H1 (cell line): ENCODE measurements around the gene ADAM30. TPM values are rescaled to one million over a fixed set of nuclear protein-coding genes. Genes with fewer than 3 reads are reported as not detected.

Experiments used
- CTCF ChIA-PET: fragments of 300-600 bp; sonication (Branson Sonifier 250); formaldehyde crosslinking; loops from one replicate; lab custom pipeline; 2021; ENCODE audit not compliant: partially characterized antibody; lab: Charles Lee
- POLR2A ChIA-PET: fragments of 300-600 bp; sonication (Branson Sonifier 250); formaldehyde crosslinking; loops from one replicate; lab custom pipeline; 2021; ENCODE audit warnings: inconsistent platforms; ENCODE audit not compliant: partially characterized antibody; lab: Charles Lee
- DNase-seq, 2 experiments: peaks; one replicate each; pipeline versions ENCODE4 v3.0.0 to v3.0.0-alpha.2; 2010 to 2022; ENCODE audit warnings: low spot score in 2 of 2, low read depth in 1 of 2, mixed read lengths in 1 of 2
- FAIRE-seq: peaks from 2 replicates; lab custom pipeline; 2011; peaks lifted over from hg19 to GRCh38; lab: Jason Lieb, UNC
- H2AFZ ChIP-seq: 2 replicates; pipeline ENCODE4 v1.8.1; 2012; ENCODE audit warnings: low read length, inconsistent platforms
- H2AK5ac ChIP-seq: 2 replicates; pipeline ENCODE4 v1.6.1; 2013; ENCODE audit warnings: low read depth, low read length
- H2BK120ac ChIP-seq: replicated peaks from 2 replicates; pipeline ENCODE3; 2013; ENCODE audit warnings: low read depth, low read length, inconsistent platforms
- H2BK12ac ChIP-seq: 2 replicates; pipeline ENCODE4 v1.6.1; 2013; ENCODE audit warnings: low read depth, low read length
- H2BK15ac ChIP-seq: 2 replicates; pipeline ENCODE4 v1.6.1; 2013; ENCODE audit warnings: low read length
- H2BK20ac ChIP-seq: 2 replicates; pipeline ENCODE4 v1.6.1; 2013; ENCODE audit warnings: low read length
- H2BK5ac ChIP-seq: 2 replicates; pipeline ENCODE4 v1.6.1; 2013; ENCODE audit warnings: low read depth, low read length
- H3K14ac ChIP-seq: 2 replicates; pipeline ENCODE4 v1.6.1; 2013; ENCODE audit warnings: inconsistent platforms; ENCODE audit not compliant: insufficient read length
- H3K18ac ChIP-seq: 2 replicates; pipeline ENCODE4 v1.6.1; 2013; ENCODE audit warnings: low read length; ENCODE audit errors: extremely low read depth
- H3K23ac ChIP-seq: 2 replicates; pipeline ENCODE4 v1.6.1; 2013; ENCODE audit warnings: inconsistent platforms; ENCODE audit not compliant: insufficient read length
- H3K23me2 ChIP-seq: 2 replicates; pipeline ENCODE4 v1.6.1; 2013; ENCODE audit warnings: low read depth, low read length
- H3K27ac ChIP-seq: 2 replicates; pipeline ENCODE4 v1.6.1; 2011; ENCODE audit warnings: low read depth, low read length, inconsistent platforms
- H3K27me3 ChIP-seq, 4 experiments: replicated peaks in 1 of 4; 1 replicate in 1 of 4; 2 replicates in 3 of 4; pipeline versions ENCODE4 v1.6.1 to v1.8.1; 2011 to 2013; ENCODE audit warnings: low read length in 3 of 4, mild to moderate bottlenecking in 3 of 4, inconsistent platforms in 2 of 4, mixed read lengths in 2 of 4, moderate library complexity in 1 of 4; ENCODE audit not compliant: control insufficient read depth in 3 of 4, insufficient read depth in 3 of 4; ENCODE audit errors: extremely low read depth in 1 of 4
- H3K36me3 ChIP-seq, 4 experiments: 2 replicates each; pipeline versions ENCODE4 v1.6.1 to v1.8.1; 2011 to 2013; ENCODE audit warnings: mild to moderate bottlenecking in 4 of 4, low read length in 3 of 4, moderate library complexity in 2 of 4, control low read depth in 1 of 4, inconsistent platforms in 1 of 4; ENCODE audit not compliant: insufficient read depth in 4 of 4, control insufficient read depth in 2 of 4
- H3K4ac ChIP-seq: replicated peaks from 2 replicates; pipeline ENCODE3; 2013; ENCODE audit warnings: low read length, low read depth, mixed read lengths, inconsistent platforms; ENCODE audit not compliant: insufficient read length
- H3K4me1 ChIP-seq, 4 experiments: replicated peaks in 1 of 4; 1 replicate in 1 of 4; 2 replicates in 3 of 4; pipeline versions ENCODE4 v1.6.1 to v1.8.1; 2011 to 2013; ENCODE audit warnings: low read length in 3 of 4, inconsistent platforms in 2 of 4, mixed read lengths in 1 of 4; ENCODE audit not compliant: insufficient read depth in 4 of 4, control insufficient read depth in 3 of 4
- H3K4me2 ChIP-seq, 2 experiments: 2 replicates each; pipeline versions ENCODE4 v1.6.1 to v1.8.1; 2011 to 2013; ENCODE audit warnings: low read depth in 2 of 2, low read length in 2 of 2, control low read depth in 1 of 2, inconsistent platforms in 1 of 2, mild to moderate bottlenecking in 1 of 2; ENCODE audit not compliant: insufficient read depth in 1 of 2
- H3K4me3 ChIP-seq, 4 experiments: fragments of 200-600, 300-600 bp in 1 of 4; sonication (generic), shearing (Covaris generic), sonication (Bioruptor Twin) in 1 of 4; 2 replicates each; pipeline versions ENCODE4 v1.5.1 to v1.8.1; 2011 to 2016; ENCODE audit warnings: low read length in 4 of 4, low read depth in 3 of 4, control low read depth in 2 of 4, inconsistent platforms in 2 of 4, mild to moderate bottlenecking in 2 of 4, mixed read lengths in 1 of 4, moderate library complexity in 1 of 4; ENCODE audit not compliant: insufficient read depth in 2 of 4; ENCODE audit errors: extremely low read depth in 1 of 4
- H3K56ac ChIP-seq: replicated peaks from 2 replicates; pipeline ENCODE3; 2013; ENCODE audit warnings: low read depth, mild to moderate bottlenecking, mixed read lengths, low read length, inconsistent platforms; ENCODE audit not compliant: insufficient read length
- H3K79me1 ChIP-seq: 2 replicates; pipeline ENCODE4 v1.6.1; 2013; ENCODE audit warnings: low read depth, low read length, control low read depth
- H3K79me2 ChIP-seq, 2 experiments: 2 replicates each; pipeline versions ENCODE4 v1.6.1 to v1.8.1; 2012 to 2013; ENCODE audit warnings: low read length in 2 of 2, mild to moderate bottlenecking in 2 of 2, inconsistent platforms in 1 of 2; ENCODE audit not compliant: insufficient read depth in 2 of 2, control insufficient read depth in 1 of 2
- H3K9ac ChIP-seq, 4 experiments: replicated peaks in 1 of 4; 1 replicate in 1 of 4; 2 replicates in 3 of 4; pipeline versions ENCODE4 v1.6.1 to v1.8.1; 2011 to 2013; ENCODE audit warnings: low read depth in 3 of 4, low read length in 3 of 4, control low read depth in 2 of 4, mild to moderate bottlenecking in 2 of 4, moderate library complexity in 2 of 4, inconsistent platforms in 1 of 4; ENCODE audit errors: extremely low read depth in 1 of 4
- H3K9me3 ChIP-seq, 2 experiments: 2 replicates each; pipeline versions ENCODE4 v1.6.1 to v1.8.1; 2012 to 2013; ENCODE audit warnings: mild to moderate bottlenecking in 2 of 2, moderate library complexity in 2 of 2, control low read depth in 1 of 2, inconsistent platforms in 1 of 2, low read depth in 1 of 2, low read length in 1 of 2, mixed read lengths in 1 of 2; ENCODE audit not compliant: insufficient read depth in 2 of 2
- H4K20me1 ChIP-seq, 2 experiments: replicated peaks in 1 of 2; 2 replicates each; pipeline versions ENCODE3 to v1.8.1; 2011 to 2013; ENCODE audit warnings: inconsistent platforms in 2 of 2, low read length in 2 of 2, mild to moderate bottlenecking in 1 of 2; ENCODE audit not compliant: insufficient read depth in 2 of 2, control insufficient read depth in 1 of 2
- H4K5ac ChIP-seq: 2 replicates; pipeline ENCODE4 v1.6.1; 2013; ENCODE audit warnings: low read length, low read depth, mixed read lengths, inconsistent platforms; ENCODE audit not compliant: insufficient read length
- H4K8ac ChIP-seq: 2 replicates; pipeline ENCODE4 v1.8.0; 2013; ENCODE audit warnings: mild to moderate bottlenecking, moderate library complexity, low read length, inconsistent platforms; ENCODE audit not compliant: insufficient read depth; ENCODE audit errors: extremely low read depth
- H4K91ac ChIP-seq: replicated peaks from 2 replicates; pipeline ENCODE3; 2013; ENCODE audit warnings: low read length, mixed read lengths, inconsistent platforms; ENCODE audit not compliant: insufficient read length
- CEBPB ChIP-seq: IDR thresholded peaks from 2 replicates; pipeline ENCODE4 v1.6.1; 2012; ENCODE audit warnings: low read depth, low read length
- MAFK ChIP-seq: IDR thresholded peaks from 2 replicates; pipeline ENCODE4 v1.6.1; 2012; ENCODE audit warnings: low read depth, mild to moderate bottlenecking, improper control_type of control experiment, low read length
- POLR2AphosphoS5 ChIP-seq: IDR thresholded peaks from 2 replicates; pipeline ENCODE4 v1.6.1; 2011; ENCODE audit warnings: low read depth, low read length
- RBBP5 ChIP-seq: IDR thresholded peaks from 2 replicates; pipeline ENCODE4 v1.7.1; 2012; ENCODE audit warnings: low read depth, mild to moderate bottlenecking, inconsistent platforms, low read length, moderate library complexity, borderline replicate concordance
- SP4 ChIP-seq: IDR thresholded peaks from 2 replicates; pipeline ENCODE4 v1.6.1; 2012; ENCODE audit warnings: low read length, inconsistent platforms
- TEAD4 ChIP-seq: IDR thresholded peaks from 2 replicates; pipeline ENCODE4 v1.6.1; 2012; ENCODE audit warnings: low read depth, low read length, inconsistent platforms, mixed read lengths
- polyA plus RNA-seq, 7 experiments: library from polyadenylated mRNA; depleted of rRNA in 3 of 7; stranded (reverse) in 5 of 7; unstranded in 2 of 7; fragments of >200 nt in 5 of 7; fragments of 200-250 nt in 2 of 7; gene quantifications; 1 replicate in 5 of 7; 2 replicates in 1 of 7; 4 replicates in 1 of 7; pipeline versions ENCODE4 v1.2.1 to v1.2.3, GENCODE V29; 2011 to 2013; ENCODE audit warnings: missing spikeins in 2 of 7, mixed read lengths in 2 of 7
- total RNA-seq: library from RNA; stranded (reverse); fragmentation: NEBNext Ultra II Directional; extraction: Animal tissue kit (Norgen Biotek cat#: 25700); gene quantifications from 2 replicates; pipeline ENCODE4 v1.2.1, GENCODE V29; 2021
- TF ChIP-seq, protein P1 (sequence below): IDR thresholded peaks from 2 replicates; pipeline ENCODE4 v1.6.1; 2011; ENCODE audit warnings: low read depth, mild to moderate bottlenecking, low read length; ENCODE audit not compliant: insufficient read depth

Gene ADAM30
- total and polyA plus RNA-seq, 2 of the 8 experiments (the other 6 are each of a cell fraction or from before 2014, with no cell fraction given): not detected

DNA sequence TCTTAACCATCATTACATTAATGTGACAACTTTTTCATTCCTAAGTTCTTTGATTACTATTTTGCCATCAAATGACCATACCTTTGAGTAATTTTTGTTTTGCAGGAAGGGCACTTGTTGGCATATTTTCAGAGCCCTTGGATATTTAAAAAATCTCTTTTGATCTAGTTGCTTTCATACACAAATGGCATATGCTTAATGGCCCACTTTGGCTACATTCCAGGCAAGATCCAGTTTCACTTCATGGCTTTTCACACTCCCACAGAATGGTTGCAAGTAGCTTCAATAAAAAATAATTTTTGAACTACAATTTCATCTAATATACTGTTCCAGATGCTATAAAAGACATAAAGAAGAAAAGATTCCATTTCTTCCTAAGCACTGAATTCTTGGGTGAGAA is 18.1 kb downstream of the ADAM30 start:
- ChIA-PET CTCF (interaction anchor here (0.7 to 2.1 kb wide), 4 partner anchors 8 to 15 kb away, joined by 3 to 8 read pairs (median 5); no protein-coding TSS in a partner anchor), POLR2A (no interaction called here)
- Histone ChIP-seq H3K79me2 (no peaks in the 10 kb centered on the region), H3K9me3 (no peaks in the 10 kb centered on the region), H3K23ac (no peak overlapping the region), H3K14ac (no peak overlapping the region), H4K91ac (no peak overlapping the region), H4K5ac (no peak overlapping the region), H3K56ac (no peak overlapping the region), H2BK12ac (no peak overlapping the region), H3K27me3 (no peaks in the 10 kb centered on the region; a peak in 1 of 7 replicates), H3K79me1 (no peaks in the 10 kb centered on the region), H2BK5ac (no peak overlapping the region), H3K18ac (no peak overlapping the region), H3K23me2 (peaks cover 2% of the 10 kb centered on the region; the same call in 1 of the 2 replicates), H4K8ac (no peak overlapping the region), H3K4me2 (no peak overlapping the region), H2AFZ (no peak overlapping the region), H3K9ac (no peak overlapping the region), H2BK15ac (no peak overlapping the region), H2BK120ac (no peak overlapping the region), H3K27ac (no peak overlapping the region), H2AK5ac (no peak overlapping the region), H4K20me1 (no peaks in the 10 kb centered on the region), H3K4me3 (no peak overlapping the region), H3K4me1 (no peaks in the 10 kb centered on the region), H3K36me3 (no peaks in the 10 kb centered on the region), H2BK20ac (no peak overlapping the region), H3K4ac (no peak overlapping the region)
- FAIRE-seq (no peak), DNase-seq (no peak)
- TF ChIP-seq, protein P1, sequence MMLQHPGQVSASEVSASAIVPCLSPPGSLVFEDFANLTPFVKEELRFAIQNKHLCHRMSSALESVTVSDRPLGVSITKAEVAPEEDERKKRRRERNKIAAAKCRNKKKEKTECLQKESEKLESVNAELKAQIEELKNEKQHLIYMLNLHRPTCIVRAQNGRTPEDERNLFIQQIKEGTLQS: no peak
- TF ChIP-seq POLR2AphosphoS5 (no peak), MAFK (no peak), CEBPB (no peak), SP4 (no peak), TEAD4 (no peak), RBBP5 (no peak)
